Neuronal stem cell (in vitro differentiated cells): Measurements from ENCODE around the gene DAPK1.
A peak's percentile ranks its signal among the peaks of the same experiment; 100 is the strongest.

ENCODE experiments used
- DNase-seq: peaks from one replicate; pipeline ENCODE4 v3.0.0-alpha.2; 2013; ENCODE audit warnings: low spot score
- H2AFZ ChIP-seq: one replicate; pipeline ENCODE4 v1.6.1; 2013; ENCODE audit warnings: mild to moderate bottlenecking, low read length, inconsistent platforms
- H2AK5ac ChIP-seq: 2 replicates; pipeline ENCODE4 v1.6.1; 2013; ENCODE audit warnings: low read depth, mild to moderate bottlenecking, inconsistent platforms, low read length, moderate library complexity, mixed read lengths
- H2BK120ac ChIP-seq: 2 replicates; pipeline ENCODE4 v1.6.1; 2013; ENCODE audit warnings: low read depth, mild to moderate bottlenecking, inconsistent platforms, low read length, moderate library complexity, mixed read lengths
- H2BK12ac ChIP-seq: one replicate; pipeline ENCODE4 v1.6.1; 2013; ENCODE audit warnings: low read length, inconsistent platforms
- H2BK15ac ChIP-seq: 2 replicates; pipeline ENCODE4 v1.6.1; 2013; ENCODE audit warnings: mild to moderate bottlenecking, low read length, inconsistent platforms, mixed read lengths
- H2BK5ac ChIP-seq: one replicate; pipeline ENCODE4 v1.6.1; 2013; ENCODE audit warnings: inconsistent platforms, mild to moderate bottlenecking, low read length, moderate library complexity
- H3K14ac ChIP-seq: one replicate; pipeline ENCODE4 v1.6.1; 2013; ENCODE audit warnings: low read length, inconsistent platforms
- H3K18ac ChIP-seq: 2 replicates; pipeline ENCODE4 v1.6.1; 2013; ENCODE audit warnings: low read length, inconsistent platforms
- H3K23ac ChIP-seq: 2 replicates; pipeline ENCODE4 v1.6.1; 2013; ENCODE audit warnings: low read depth, mild to moderate bottlenecking, mixed read lengths, low read length, inconsistent platforms; ENCODE audit not compliant: poor library complexity
- H3K27ac ChIP-seq: replicated peaks from 3 replicates; pipeline ENCODE4 v1.5.1; 2013; ENCODE audit warnings: low read length, inconsistent platforms
- H3K27me3 ChIP-seq, 3 experiments: 2 replicates each; pipeline ENCODE4 v1.6.1; 2013; ENCODE audit warnings: low read length in 3 of 3, mild to moderate bottlenecking in 2 of 3, inconsistent platforms in 1 of 3, low read depth in 1 of 3, mixed read lengths in 1 of 3, moderate library complexity in 1 of 3; ENCODE audit not compliant: control insufficient read depth in 3 of 3, insufficient read depth in 3 of 3
- H3K36me3 ChIP-seq, 2 donors: replicated peaks in 1 of 2; 2 replicates each; pipeline ENCODE4 v1.6.1; 2013; ENCODE audit warnings: low read length in 2 of 2; ENCODE audit not compliant: control insufficient read depth in 2 of 2, insufficient read depth in 2 of 2
- H3K4ac ChIP-seq: 2 replicates; pipeline ENCODE4 v1.6.1; 2013; ENCODE audit warnings: inconsistent platforms, mild to moderate bottlenecking, low read length, moderate library complexity
- H3K4me1 ChIP-seq, 2 donors: 1 replicate in 1 of 2; 2 replicates in 1 of 2; pipeline ENCODE4 v1.6.1; 2013; ENCODE audit warnings: low read length in 2 of 2, low read depth in 1 of 2; ENCODE audit not compliant: control insufficient read depth in 2 of 2, insufficient read depth in 1 of 2
- H3K4me2 ChIP-seq: one replicate; pipeline ENCODE4 v1.6.1; 2013; ENCODE audit warnings: mild to moderate bottlenecking, low read length, inconsistent platforms; ENCODE audit not compliant: insufficient read depth, poor library complexity, severe bottlenecking
- H3K4me3 ChIP-seq, 2 donors: 2 replicates each; pipeline ENCODE4 v1.5.1; 2013; ENCODE audit warnings: low read length in 2 of 2, mild to moderate bottlenecking in 2 of 2, inconsistent platforms in 1 of 2, moderate library complexity in 1 of 2
- H3K79me1 ChIP-seq: one replicate; pipeline ENCODE4 v1.6.1; 2013; ENCODE audit warnings: low read depth, mild to moderate bottlenecking, inconsistent platforms, low read length, moderate library complexity
- H3K9ac ChIP-seq: one replicate; pipeline ENCODE4 v1.6.1; 2013; ENCODE audit warnings: mild to moderate bottlenecking, low read depth, low read length, inconsistent platforms; ENCODE audit not compliant: poor library complexity
- H3K9me3 ChIP-seq, 2 donors: replicated peaks in 1 of 2; 2 replicates each; pipeline versions ENCODE3 to v1.6.1; 2013; ENCODE audit warnings: low read length in 2 of 2, mild to moderate bottlenecking in 2 of 2, inconsistent platforms in 1 of 2, low read depth in 1 of 2, mixed read lengths in 1 of 2, moderate library complexity in 1 of 2; ENCODE audit not compliant: control insufficient read depth in 2 of 2, insufficient read depth in 1 of 2
- H4K8ac ChIP-seq: one replicate; pipeline ENCODE4 v1.6.1; 2013; ENCODE audit warnings: low read depth, mild to moderate bottlenecking, inconsistent platforms, low read length, moderate library complexity
- H4K91ac ChIP-seq: one replicate; pipeline ENCODE4 v1.6.1; 2013; ENCODE audit warnings: low read length, low read depth, mild to moderate bottlenecking, inconsistent platforms; ENCODE audit not compliant: poor library complexity
- WGBS, 2 donors: extraction: QIAGEN DNeasy Blood & Tissue Kit; methylation state at CpG; one replicate each; pipeline ENCODE4 v1.1.7; 2013; ENCODE audit warnings: missing lambda C conversion rate in 2 of 2, mixed read lengths in 1 of 2; ENCODE audit not compliant: insufficient read length in 2 of 2, insufficient replicate concordance in 1 of 2; ENCODE audit errors: extremely low coverage in 2 of 2; 5-methylcytosine and 5-hydroxymethylcytosine counted together

DAPK1 gene

GRCh38 chr9:87655731-87656130 is 158.1 kb downstream of the DAPK1 start:
- H2BK15ac ChIP-seq: no peak overlapping the region
- DNase-seq: no peak

GRCh38 chr9:87656485-87656884 is 158.8 kb downstream of the DAPK1 start:
- Histone ChIP-seq H2BK15ac (no peak overlapping the region), H3K4me1 (peaks cover 0 to 1% of the 10 kb centered on the region in 2 donors), H3K36me3 (peaks cover 20 to 76% of the 10 kb centered on the region in 2 donors), H3K18ac (no peak overlapping the region), H3K4me3 (no peak overlapping the region), H2AK5ac (no peak overlapping the region), H3K9me3 (peaks cover 0 to 3% of the 10 kb centered on the region in 2 donors), H3K4ac (no peak overlapping the region), H2BK5ac (no peak overlapping the region), H4K91ac (no peak overlapping the region), H4K8ac (no peak overlapping the region), H3K14ac (no peak overlapping the region), H2BK120ac (no peak overlapping the region), H3K27ac (no peak overlapping the region), H3K27me3 (no peaks in the 10 kb centered on the region), H2BK12ac (no peak overlapping the region), H3K23ac (no peak overlapping the region), H3K9ac (no peak overlapping the region), H2AFZ (no peak overlapping the region), H3K79me1 (no peaks in the 10 kb centered on the region), H3K4me2 (no peak overlapping the region)
- WGBS, 2 donors: no CpG with 5 or more reads among the region's 8 CpGs
- DNase-seq: no peak

More at GRCh38 chr9:87655731-87656130, 158.1 kb downstream of the DAPK1 start:
- Histone ChIP-seq H4K91ac (no peak overlapping the region), H3K27ac (no peak overlapping the region), H3K4me2 (no peak overlapping the region), H3K27me3 (no peaks in the 10 kb centered on the region), H3K79me1 (peaks cover 1% of the 10 kb centered on the region), H3K36me3 (peaks cover 22 to 79% of the 10 kb centered on the region in 2 donors), H3K4me1 (peaks cover 0 to 1% of the 10 kb centered on the region in 2 donors), H3K18ac (no peak overlapping the region), H3K14ac (no peak overlapping the region), H3K4ac (no peak overlapping the region), H2AK5ac (no peak overlapping the region), H3K9me3 (no peaks in the 10 kb centered on the region), H3K4me3 (no peak overlapping the region), H4K8ac (no peak overlapping the region), H2AFZ (no peak overlapping the region), H3K9ac (no peak overlapping the region), H2BK12ac (no peak overlapping the region), H2BK120ac (no peak overlapping the region), H2BK5ac (no peak overlapping the region), H3K23ac (no peak overlapping the region)
- no CpG with 5 or more reads among the region's 9 CpGs for WGBS, 2 donors

GRCh38 chr9:87657190-87657589 is 159.5 kb downstream of the DAPK1 start:
- no peak overlapping the region for H2BK15ac ChIP-seq
- H3K9ac ChIP-seq: no peak overlapping the region
- no peak overlapping the region for H2BK5ac ChIP-seq
- WGBS, 2 donors: no CpG with 5 or more reads among the region's 6 CpGs
- no peak overlapping the region for H4K91ac ChIP-seq
- no peak overlapping the region for H3K4me3 ChIP-seq
- no peak overlapping the region for H3K4me2 ChIP-seq
- no peaks in the 10 kb centered on the region for H3K79me1 ChIP-seq
- peaks cover 0 to 3% of the 10 kb centered on the region in 2 donors for H3K9me3 ChIP-seq
- no peak overlapping the region for H3K27ac ChIP-seq
- no peak for DNase-seq
- H3K4me1 ChIP-seq: peaks cover 0 to 1% of the 10 kb centered on the region in 2 donors
- no peak overlapping the region for H3K14ac ChIP-seq
- H3K36me3 ChIP-seq: peaks cover 19 to 75% of the 10 kb centered on the region in 2 donors
- H3K27me3 ChIP-seq: no peaks in the 10 kb centered on the region
- H3K4ac ChIP-seq: no peak overlapping the region
- H3K23ac ChIP-seq: no peak overlapping the region
- no peak overlapping the region for H4K8ac ChIP-seq
- no peak overlapping the region for H2BK12ac ChIP-seq
- no peak overlapping the region for H2AFZ ChIP-seq
- no peak overlapping the region for H3K18ac ChIP-seq
- H2BK120ac ChIP-seq: no peak overlapping the region
- H2AK5ac ChIP-seq: no peak overlapping the region

- DNase-seq: no peak
Measured at GRCh38 chr9:87657893-87658292, 160.2 kb downstream of the DAPK1 start.

More at GRCh38 chr9:87657893-87658292, 160.2 kb downstream of the DAPK1 start:
- H3K18ac ChIP-seq: no peak overlapping the region
- no peak overlapping the region for H3K27ac ChIP-seq
- H2AFZ ChIP-seq: no peak overlapping the region
- H3K79me1 ChIP-seq: no peaks in the 10 kb centered on the region
- H2BK15ac ChIP-seq: no peak overlapping the region
- H3K14ac ChIP-seq: peak overlapping the region; percentile 76
- no peak overlapping the region for H3K9ac ChIP-seq
- no peak overlapping the region for H3K4me3 ChIP-seq
- H2BK12ac ChIP-seq: no peak overlapping the region
- H3K4me1 ChIP-seq: peaks cover 0 to 3% of the 10 kb centered on the region in 2 donors
- H2BK5ac ChIP-seq: no peak overlapping the region
- H4K91ac ChIP-seq: no peak overlapping the region
- no CpG with 5 or more reads among the region's 16 CpGs for WGBS, 2 donors
- peaks cover 19 to 75% of the 10 kb centered on the region in 2 donors for H3K36me3 ChIP-seq
- no peak overlapping the region for H2BK120ac ChIP-seq
- peak overlapping the region; percentile 52 for H3K23ac ChIP-seq
- no peak overlapping the region for H3K4me2 ChIP-seq
- no peak overlapping the region for H2AK5ac ChIP-seq
- no peak overlapping the region for H4K8ac ChIP-seq
- no peaks in the 10 kb centered on the region for H3K27me3 ChIP-seq
- H3K4ac ChIP-seq: no peak overlapping the region
- H3K9me3 ChIP-seq: peaks cover 0 to 3% of the 10 kb centered on the region in 2 donors
